SHP77 treated with DMSO at 0.1 percent for 48 hours (cell line): ENCODE data around the gene TNK1.

Source experiments
- DNase-seq: peaks from one replicate; lab custom pipeline; 2025; lab: John Stamatoyannopoulos, UW

The TNK1 gene

GRCh38 chr17:7411427-7411750 lies 30.5 kb downstream of the TNK1 start:
- DNase-seq = no peak

- DNase-seq = no peak
These were observed 32.6 kb downstream of the TNK1 start for GRCh38 chr17:7413346-7413985.

- DNase-seq = no peak
These were observed 33.9 kb downstream of the TNK1 start for GRCh38 chr17:7414837-7415236.

- DNase-seq = no peak
These were observed 34.9 kb downstream of the TNK1 start for GRCh38 chr17:7415784-7416183.

- DNase-seq = no peak
These were observed 35.4 kb downstream of the TNK1 start for GRCh38 chr17:7416323-7416722.

GRCh38 chr17:7417056-7417655 lies 36.3 kb downstream of the TNK1 start:
- no peak for DNase-seq

GRCh38 chr17:7418472-7419152 lies 37.7 kb downstream of the TNK1 start:
- no peak for DNase-seq

- no peak for DNase-seq
These were observed 39.1 kb downstream of the TNK1 start, which contains the start of gene SPEM1 for GRCh38 chr17:7419819-7420610. SPEM1 (plus strand) TSS chr17:7420324; CDS start chr17:7420385, 61 bp downstream.

GRCh38 chr17:7421186-7421585 lies 40.3 kb downstream of the TNK1 start:
- no peak for DNase-seq

GRCh38 chr17:7423679-7424078 lies 42.8 kb downstream of the TNK1 start:
- peak; percentile 51 for DNase-seq

- DNase-seq = no peak
These were observed 44.4 kb downstream of the TNK1 start, which contains the start of gene SPEM2 for GRCh38 chr17:7425316-7425715. SPEM2 (plus strand) TSS chr17:7425616; CDS start chr17:7425689, 73 bp downstream.

GRCh38 chr17:7425756-7426155 lies 44.9 kb downstream of the TNK1 start:
- DNase-seq = no peak

GRCh38 chr17:7426203-7426863 lies 45.4 kb downstream of the TNK1 start:
- no peak for DNase-seq

- DNase-seq = no peak
These were observed 46.1 kb downstream of the TNK1 start for GRCh38 chr17:7426896-7427489.

GRCh38 chr17:7427549-7427948 lies 46.7 kb downstream of the TNK1 start:
- DNase-seq = no peak

- DNase-seq = no peak
These were observed 47.7 kb downstream of the TNK1 start, which contains the start of gene SPEM3 for GRCh38 chr17:7428557-7428956. SPEM3 (plus strand) TSS chr17:7428857; CDS start chr17:7428903, 46 bp downstream.

- no peak for DNase-seq
These were observed 48.8 kb downstream of the TNK1 start for GRCh38 chr17:7429722-7430121.

GRCh38 chr17:7431231-7431630 lies 50.3 kb downstream of the TNK1 start:
- no peak for DNase-seq

GRCh38 chr17:7432296-7432695 lies 51.4 kb downstream of the TNK1 start:
- DNase-seq = no peak

- DNase-seq = peak; percentile 32
These were observed 55.0 kb downstream of the TNK1 start for GRCh38 chr17:7435676-7436555.
